ENCODE measurements around the gene DCAF11.

DCAF11 gene

DNA sequence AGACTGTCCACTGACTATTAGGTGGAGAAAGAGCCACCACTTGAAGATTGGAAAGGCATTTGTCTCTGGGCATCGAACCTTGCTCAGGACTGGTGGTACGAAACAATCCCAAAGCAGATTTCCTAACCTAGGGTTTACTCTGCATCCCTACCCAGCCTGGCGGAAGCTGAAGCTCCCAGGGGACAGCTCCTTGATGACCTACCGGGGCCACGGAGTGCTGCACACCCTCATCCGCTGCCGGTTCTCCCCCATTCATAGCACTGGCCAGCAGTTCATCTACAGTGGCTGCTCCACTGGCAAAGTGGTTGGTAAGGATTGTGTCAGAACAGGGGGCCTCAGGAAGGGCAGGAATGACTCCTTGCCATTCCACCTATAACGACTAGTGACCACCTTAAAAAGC is 6.6 kb downstream of the DCAF11 start:
- no peak for DNase-seq (ENCODE audit: low read depth, low spot score)

DNA sequence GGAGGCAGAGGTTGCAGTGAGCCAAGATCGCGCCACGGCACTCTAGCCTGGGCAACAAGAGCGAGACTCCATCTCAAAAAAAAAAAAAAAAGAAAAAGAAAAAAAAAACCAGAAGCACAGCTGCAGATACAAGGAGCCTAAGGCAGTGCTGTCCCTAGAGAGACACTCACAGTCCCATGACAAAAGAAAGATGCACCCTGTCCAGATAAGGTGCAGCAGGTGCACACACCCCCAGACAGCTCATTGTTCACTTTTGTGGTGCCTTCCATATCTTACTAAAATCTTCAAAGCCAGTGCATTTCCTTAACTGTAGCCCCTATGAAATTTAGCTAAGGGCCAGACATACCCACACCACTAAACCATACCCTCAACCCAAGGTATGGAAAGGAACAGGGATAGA is 7.8 kb downstream of the DCAF11 start:
- no peak for DNase-seq (ENCODE audit: low read depth, low spot score)

DNA sequence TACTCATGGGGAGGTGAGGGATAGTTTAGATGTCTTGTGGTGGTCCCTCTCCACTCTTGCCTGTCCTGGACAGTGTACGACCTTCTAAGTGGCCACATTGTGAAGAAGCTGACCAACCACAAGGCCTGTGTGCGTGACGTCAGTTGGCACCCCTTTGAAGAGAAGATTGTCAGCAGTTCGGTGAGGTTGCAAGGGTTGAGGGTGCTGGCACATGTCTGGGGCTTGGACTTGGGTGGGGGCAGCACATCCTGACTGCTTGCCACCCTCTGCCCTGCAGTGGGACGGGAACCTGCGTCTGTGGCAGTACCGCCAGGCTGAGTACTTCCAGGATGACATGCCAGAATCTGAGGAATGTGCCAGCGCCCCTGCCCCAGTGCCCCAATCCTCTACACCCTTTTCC is 8.3 kb downstream of the DCAF11 start:
- DNase-seq (ENCODE audit: low read depth, low spot score) = no peak

DNA sequence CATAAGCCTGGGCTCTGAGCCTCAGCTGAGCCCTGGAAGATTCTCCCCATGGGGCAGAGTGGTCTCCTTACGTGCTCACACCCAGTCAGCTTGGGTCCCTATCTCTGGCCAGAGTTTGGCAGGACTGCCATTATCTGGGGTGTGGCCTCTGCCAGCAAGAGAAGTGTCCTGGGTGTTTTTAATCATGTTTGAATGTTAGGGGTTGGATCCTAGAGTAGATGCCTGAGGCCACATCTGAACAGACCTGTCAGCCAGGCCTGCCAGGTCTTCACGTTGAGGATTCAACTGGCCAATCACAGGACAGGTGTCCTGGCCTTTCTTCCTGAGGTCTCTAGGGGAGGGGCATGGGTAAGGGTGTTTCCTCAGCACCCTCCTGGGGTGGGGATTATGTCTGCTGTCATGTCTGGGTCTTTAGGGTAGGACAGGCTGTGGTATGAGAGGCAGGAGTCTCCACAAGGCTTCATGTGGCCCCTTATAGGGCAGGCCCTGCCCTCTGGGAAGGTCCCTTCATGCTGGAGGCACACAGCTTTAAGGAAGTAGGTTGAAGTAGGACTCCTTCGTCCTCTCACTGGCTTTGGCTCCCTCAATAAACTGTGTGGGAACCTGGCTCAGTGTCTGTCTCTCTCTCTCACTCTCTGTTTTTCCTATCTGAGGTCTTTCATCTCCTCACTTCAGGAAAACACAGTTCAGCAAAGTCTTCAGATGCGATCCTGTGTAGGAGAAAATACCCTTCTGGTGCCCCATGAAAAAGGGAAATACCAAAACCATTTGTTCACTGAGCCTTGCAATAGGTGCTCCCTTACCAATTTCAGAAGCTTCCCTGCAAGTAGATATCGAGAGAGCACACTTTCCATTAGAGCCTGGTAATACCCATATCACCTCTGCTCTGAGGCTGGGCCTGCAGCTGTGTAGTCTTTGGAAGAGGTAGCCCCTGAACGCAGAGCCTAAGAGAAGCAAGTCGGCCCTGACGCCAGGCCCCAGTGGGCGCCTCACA is 9.1 kb downstream of the DCAF11 start:
- no peak for DNase-seq (ENCODE audit: low read depth, low spot score)

DNA sequence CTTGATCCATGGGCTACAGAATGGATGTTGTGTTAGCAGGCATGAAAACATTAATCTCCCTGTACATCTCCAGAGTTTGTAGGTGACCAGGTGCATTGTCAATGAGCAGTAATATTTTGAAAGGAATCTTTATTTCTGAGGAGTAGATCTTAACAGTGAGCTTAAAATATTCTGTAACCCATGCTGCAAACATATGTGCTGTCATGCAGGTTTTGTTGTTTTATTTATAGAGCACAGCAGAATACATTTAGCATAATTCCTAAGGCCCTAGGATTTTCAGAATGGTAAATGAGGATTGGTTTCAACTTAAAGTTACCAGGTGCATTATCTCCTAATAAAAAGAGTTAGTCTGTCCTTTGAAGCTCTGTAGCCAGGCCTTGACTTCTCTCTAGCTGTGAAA is 12.4 kb downstream of the DCAF11 start:
- DNase-seq (ENCODE audit: low read depth, low spot score) = no peak

DNA sequence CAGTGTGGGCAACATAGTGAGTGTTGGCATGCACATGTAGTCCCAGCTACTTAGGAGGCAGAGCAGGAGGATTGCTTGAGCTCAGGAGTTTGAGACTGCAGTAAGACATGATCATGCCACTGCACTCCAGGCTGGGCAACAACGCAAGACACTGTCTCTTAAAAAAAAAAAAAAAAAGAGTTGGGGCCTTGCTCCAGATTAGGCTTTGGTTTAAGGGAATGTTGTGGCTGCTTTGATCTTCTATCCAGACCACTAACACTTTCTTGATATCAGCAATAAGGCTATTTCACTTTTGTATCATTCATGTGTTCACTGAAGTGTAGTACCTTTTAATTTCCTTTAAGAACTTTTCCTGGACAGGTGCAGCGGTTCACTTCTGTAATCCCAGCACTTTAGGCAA is 13.1 kb downstream of the DCAF11 start:
- no peak for DNase-seq (ENCODE audit: low read depth, low spot score)

DNA sequence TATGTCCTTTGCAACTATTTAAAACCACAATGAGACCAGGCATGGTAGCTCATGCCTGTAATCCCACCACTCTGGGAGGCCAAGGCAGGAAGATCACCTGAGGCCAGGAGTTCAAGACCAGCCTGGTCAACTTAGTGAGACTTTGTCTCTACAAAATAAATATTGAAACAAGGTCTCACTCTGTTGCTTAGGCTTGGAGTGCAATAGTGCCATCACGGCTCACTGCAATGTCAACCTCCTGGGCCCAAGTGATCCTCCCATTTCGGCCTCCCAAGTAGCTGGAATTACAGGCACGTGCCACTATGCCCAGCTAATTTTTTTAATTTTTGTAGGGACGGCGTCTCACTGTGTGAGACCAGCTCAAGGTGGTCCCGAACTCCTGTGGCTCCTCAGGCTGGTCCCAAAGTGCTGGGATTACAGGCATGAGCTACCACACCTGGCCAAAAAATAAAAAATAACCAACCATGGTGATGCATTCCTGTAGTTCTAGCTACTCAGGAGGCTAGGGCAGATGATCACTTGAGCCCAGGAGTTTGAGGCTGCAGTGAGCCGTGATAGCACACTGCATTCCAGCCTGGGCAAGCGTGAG is 14.9 kb downstream of the DCAF11 start:
- no peak for DNase-seq (ENCODE audit: low read depth, low spot score)

DNA sequence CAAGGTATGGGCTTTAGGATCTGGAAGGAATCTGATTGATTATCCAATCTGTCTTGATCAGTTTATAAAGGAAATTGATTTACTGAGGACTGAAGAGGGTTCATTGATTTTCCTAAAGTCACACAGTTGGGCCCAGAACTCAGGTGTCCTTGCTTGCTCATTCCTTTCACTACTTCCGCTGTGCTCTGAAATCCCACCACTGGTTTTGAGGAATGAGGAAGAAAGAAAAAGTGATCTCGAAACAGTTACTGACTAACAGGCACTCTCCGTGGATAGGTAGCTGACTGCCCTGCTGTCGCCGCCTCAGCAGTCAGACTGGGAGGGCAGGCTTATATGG is 15.8 kb downstream of the DCAF11 start, which contains the start of gene FITM1:
TSS of gene FITM1 (plus strand) at position 280 of the 337 bp plus-strand sequence. CDS start 905 bp downstream, outside the sequence.
- no peak for DNase-seq (ENCODE audit: low read depth, low spot score)

DNA sequence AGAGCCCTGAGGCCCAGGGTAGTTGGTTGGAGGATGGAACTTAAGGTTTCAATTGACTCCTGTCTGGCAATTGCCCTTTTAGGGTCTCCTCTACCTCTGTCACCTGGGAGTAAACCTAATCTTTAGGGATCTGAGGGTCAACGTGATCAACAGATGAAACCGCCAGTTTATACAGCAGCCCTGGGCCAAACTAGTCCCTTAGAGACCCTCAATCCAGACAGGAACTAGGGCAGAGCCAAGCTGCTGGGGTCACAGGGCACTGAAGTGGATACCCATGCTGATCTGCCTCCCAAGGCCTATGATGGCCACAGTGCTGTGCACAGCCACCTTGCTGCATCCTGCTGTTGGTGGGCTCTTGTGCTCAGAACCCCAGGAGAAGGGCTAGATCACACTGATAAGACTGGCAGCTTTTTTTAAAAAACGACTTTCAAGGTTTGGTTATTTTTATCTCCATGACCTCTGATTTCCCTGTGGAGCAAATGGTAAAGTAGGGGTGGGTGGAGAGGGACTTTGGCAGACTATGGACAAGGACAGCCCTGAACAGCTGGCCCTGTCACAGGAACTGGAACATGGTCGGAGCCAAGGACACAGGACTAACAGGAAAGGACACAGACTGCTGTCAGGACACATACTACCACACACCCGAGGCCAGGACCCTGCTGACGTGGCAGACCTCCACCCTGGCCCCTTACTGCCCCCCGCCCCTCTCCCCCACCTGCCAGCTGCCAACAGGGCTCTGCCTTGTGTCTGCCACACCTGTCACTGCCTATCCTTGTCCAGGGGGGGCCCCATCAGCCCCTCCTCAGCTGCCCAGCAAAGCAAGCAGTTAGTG is 16.4 kb downstream of the DCAF11 start:
- DNase-seq (ENCODE audit: low read depth, low spot score) = no peak

DNA sequence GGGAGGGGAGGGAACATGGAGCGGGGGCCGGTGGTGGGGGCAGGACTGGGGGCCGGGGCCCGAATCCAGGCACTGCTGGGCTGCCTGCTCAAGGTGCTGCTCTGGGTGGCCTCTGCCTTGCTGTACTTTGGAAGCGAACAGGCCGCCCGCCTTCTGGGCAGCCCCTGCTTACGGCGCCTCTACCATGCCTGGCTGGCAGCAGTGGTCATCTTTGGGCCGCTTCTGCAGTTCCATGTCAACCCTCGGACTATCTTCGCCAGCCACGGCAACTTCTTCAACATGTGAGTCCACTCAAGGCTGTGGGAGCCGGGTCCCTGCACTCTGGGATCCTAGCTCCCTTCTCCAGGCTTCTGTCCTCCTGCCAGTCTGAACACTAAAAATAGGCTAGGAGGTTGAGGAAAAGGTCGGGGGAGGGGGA is 17.0 kb downstream of the DCAF11 start:
- DNase-seq (ENCODE audit: low read depth, low spot score) = no peak

DNA sequence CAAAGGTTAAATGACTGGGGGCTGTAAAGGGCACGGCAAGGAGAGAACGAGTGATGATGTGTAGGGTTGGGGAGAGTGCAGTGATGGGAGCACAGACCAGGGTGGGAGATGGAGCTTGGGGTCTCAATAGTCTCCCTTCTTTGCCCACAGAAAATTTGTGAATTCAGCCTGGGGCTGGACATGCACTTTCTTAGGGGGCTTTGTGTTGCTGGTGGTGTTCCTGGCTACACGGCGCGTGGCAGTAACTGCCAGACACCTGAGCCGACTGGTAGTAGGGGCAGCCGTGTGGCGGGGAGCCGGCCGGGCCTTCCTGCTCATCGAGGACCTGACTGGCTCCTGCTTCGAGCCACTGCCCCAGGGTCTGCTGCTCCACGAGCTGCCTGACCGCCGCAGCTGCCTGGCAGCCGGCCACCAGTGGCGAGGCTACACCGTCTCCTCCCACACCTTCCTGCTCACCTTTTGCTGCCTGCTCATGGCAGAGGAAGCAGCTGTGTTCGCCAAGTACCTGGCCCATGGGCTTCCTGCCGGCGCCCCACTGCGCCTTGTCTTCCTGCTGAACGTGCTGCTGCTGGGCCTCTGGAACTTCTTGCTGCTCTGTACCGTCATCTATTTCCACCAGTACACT is 17.6 kb downstream of the DCAF11 start:
- DNase-seq (ENCODE audit: low read depth, low spot score) = no peak

DNA sequence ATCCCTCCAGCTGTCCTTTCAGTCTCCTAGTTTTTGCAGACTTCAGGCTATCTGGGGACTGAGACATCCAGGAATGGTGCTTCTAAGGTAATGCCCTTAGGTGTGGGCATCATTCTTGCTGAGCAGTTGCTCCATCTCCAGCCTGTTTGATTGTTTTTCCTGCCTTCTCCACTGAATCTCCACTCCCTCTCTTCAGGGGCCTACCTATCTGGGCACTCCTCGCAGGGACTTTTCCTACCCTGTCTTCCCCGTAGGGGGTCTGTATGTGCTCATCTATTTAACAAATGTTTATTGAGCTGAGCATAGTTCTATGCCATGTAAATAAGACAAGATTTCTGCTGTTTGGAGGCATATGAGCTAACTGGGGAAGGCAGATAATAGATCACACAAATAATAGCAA is 18.4 kb downstream of the DCAF11 start:
- DNase-seq (ENCODE audit: low read depth, low spot score) = no peak

DNA sequence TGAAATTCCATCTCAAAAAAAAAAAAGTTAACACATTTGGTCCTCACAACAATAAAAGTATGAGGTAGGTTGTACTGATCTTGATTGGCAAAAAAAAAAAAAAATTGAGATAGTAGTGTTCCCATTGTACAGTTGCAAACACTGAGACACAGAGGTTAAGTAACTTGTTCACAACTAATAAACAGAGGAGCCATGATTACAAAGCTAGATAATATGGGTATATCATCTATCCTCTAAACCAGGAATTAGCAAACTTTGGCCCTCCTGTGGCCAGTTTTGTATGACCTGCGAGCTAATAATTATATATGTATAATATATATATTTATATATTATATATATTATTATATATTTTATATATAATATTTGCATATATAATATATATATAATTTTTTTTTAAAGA is 19.2 kb downstream of the DCAF11 start:
- no peak for DNase-seq (ENCODE audit: low read depth, low spot score)

DNA sequence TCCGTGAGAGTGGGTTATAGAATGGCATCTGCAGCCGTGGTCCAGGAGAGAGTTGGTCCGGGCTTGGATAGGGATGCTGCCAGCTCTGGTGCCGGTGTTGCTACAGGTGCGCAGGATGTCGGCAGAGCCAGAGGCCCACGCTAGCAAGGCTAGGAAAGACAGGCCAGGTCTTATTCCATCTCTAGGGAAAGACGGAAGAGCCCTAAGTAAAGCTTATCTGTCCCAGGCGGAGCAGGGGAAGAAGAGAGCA is 20.9 kb downstream of the DCAF11 start:
- no peak for DNase-seq (ENCODE audit: low read depth, low spot score)

DNA sequence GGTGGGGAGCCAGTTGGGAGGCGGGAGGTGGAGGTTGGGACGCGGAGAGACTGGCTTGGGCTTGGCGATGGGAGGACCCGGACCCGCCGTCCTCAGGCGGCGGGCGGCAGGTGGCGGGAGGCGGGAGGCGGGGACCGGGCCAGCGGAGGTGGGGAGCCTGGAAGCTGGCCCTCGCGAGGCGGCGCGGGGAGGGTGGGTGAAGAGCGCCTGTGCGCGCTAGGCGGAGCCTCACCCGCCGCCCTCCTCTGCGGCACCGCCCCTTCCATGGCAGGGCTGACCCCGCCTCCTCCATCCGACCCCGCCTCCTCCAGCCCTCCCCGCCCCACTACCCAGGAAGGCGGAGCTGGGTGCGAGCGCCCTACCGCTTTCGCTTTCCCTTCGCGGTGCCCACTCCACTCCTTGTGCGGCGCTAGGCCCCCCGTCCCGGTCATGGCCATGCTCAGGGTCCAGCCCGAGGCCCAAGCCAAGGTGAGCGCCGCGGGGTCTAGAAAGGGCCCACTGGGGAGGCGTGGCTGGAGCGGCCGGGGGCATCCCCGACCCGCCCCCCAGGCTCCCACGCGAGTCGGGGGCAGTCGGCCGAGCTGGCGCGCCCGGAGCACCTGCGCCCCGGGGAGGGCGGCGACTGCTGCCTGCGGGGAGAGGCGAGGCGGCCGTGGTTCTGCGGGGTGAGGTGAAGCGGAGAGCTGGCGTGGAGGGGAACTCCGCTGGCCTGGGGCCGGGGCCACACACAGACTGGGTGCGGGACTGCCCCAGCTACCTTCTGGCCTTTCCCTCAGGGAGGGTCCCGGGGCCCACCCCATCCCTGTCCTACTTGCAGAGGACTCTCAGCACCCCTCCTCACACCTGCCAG is 21.5 kb downstream of the DCAF11 start, which contains the start of gene PSME1:
TSS of gene PSME1 (plus strand) at position 361 of the 850 bp plus-strand sequence. CDS start at position 430, 69 bp downstream.
- no peak for DNase-seq (ENCODE audit: low read depth, low spot score)

DNA sequence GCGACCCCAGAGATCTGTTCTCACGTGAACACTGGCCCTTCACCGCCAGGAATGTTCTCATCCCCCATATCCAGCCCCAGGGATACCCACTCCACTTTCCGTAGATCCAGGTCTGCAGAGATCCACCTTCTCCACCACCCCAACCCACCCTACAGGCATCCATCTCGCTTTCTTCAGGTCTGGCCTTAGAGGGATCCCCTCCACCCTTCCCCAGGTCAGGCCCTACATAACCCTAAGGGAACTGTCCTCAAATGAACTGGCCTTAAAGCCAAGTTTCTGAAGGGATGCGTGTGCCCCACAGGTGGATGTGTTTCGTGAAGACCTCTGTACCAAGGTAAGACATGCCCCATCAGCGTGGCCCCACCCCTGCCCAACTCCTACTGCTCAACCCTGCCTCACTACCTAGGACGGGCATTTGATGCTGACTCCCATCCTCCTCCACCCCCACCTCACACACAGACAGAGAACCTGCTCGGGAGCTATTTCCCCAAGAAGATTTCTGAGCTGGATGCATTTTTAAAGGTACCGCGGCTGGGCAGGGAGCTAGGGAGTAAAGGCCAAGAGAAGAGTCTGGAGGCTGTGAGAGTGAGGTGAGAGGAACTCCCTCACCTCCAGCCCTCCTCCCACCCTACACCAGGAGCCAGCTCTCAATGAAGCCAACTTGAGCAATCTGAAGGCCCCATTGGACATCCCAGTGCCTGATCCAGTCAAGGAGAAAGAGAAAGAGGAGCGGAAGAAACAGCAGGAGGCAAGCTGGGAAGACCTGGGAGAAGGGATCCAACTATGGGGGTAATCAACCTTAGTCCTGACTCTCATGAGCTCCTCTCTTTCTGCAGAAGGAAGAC is 22.3 kb downstream of the DCAF11 start:
- no peak for DNase-seq (ENCODE audit: low read depth, low spot score)

DNA sequence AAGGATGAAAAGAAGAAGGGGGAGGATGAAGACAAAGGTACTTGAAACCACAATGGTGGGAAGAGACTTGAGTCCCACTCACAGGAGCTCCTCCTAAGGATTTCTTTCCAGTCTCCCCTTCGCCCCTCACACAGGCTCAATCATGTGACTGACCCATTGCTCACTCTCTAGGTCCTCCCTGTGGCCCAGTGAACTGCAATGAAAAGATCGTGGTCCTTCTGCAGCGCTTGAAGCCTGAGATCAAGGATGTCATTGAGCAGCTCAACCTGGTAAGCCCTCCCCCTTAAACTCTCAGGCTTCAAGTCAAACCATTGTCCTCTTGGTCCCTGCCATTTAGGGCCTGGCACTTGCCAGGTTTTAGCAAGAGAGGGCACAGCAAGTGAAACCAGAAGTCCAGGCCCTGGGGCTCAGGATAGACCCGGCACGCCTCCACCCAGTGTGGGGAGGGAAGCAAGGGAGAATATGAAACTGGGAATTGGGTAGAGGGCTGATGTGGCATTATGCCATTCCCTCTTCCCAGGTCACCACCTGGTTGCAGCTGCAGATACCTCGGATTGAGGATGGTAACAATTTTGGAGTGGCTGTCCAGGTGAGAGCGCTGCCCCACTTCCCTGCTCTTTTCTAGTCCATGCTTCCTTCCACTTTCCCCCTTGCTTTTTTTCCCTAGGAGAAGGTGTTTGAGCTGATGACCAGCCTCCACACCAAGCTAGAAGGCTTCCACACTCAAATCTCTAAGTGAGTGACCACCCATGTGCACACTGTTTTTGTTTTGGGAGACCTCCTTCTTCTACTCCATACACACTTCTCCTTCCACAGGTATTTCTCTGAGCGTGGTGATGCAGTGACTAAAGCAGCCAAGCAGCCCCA is 23.2 kb downstream of the DCAF11 start:
- DNase-seq (ENCODE audit: low read depth, low spot score) = no peak

DNA sequence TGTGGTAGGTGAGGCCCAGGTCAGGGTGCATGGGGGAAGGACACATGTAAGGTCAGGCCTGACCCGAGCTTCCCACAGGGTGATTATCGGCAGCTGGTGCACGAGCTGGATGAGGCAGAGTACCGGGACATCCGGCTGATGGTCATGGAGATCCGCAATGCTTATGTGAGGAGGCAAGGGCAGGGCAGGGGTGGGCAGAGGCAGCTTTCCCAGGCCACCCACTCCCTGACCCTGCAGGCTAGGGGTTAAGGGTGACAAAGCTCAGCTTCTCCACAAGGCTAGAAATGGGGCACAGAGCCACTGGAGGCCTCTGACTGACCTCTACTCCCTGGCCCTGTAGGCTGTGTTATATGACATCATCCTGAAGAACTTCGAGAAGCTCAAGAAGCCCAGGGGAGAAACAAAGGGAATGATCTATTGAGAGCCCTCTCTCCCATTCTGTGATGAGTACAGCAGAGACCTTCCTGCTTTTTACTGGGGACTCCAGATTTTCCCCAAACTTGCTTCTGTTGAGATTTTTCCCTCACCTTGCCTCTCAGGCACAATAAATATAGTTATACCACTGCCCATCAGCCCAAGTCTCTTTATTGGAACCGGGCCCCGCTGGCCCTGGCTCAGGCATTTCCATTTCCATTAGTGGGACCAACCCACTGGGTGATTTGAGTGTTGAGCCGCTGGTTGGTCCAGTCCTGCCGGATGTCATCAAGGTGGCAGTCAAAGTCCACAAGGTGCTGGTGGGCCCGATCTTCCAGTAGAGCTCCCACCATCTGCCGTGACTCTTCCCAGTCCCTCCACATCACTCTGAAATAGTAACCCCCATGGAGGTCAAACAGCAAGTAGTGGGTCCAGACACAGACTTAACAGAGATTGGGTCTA is 24.1 kb downstream of the DCAF11 start:
- no peak for DNase-seq (ENCODE audit: low read depth, low spot score)
